Gastroesophageal sphincter (tissue), 4 donors: ENCODE data around the gene MYO18A. TPM values are rescaled to one million over a fixed set of nuclear protein-coding genes. Genes with fewer than 3 reads are reported as not detected.

Experiments
- ATAC-seq: fragments of 150-250 bp; one replicate; pipeline ENCODE4 v1.9.1; 2016; ENCODE audit warnings: mild to moderate bottlenecking, moderate library complexity
- H3K27ac ChIP-seq, 4 donors: fragments of 200-600 bp; sonication (generic) in 3 of 4; 1 replicate in 3 of 4; 2 replicates in 1 of 4; pipeline ENCODE4 v1.5.1; 2016 to 2019
- H3K27me3 ChIP-seq: fragments of 200-600 bp; sonication (generic); one replicate; pipeline ENCODE4 v1.5.1; 2019
- H3K36me3 ChIP-seq, 2 donors: fragments of 200-600 bp; sonication (generic); one replicate each; pipeline ENCODE4 v1.5.1; 2019; ENCODE audit warnings: control low read depth in 1 of 2
- H3K4me1 ChIP-seq, 3 donors: fragments of 200-600 bp; sonication (generic); 1 replicate in 2 of 3; 2 replicates in 1 of 3; pipeline ENCODE4 v1.5.1; 2016 to 2019; ENCODE audit warnings: control low read depth in 2 of 3
- H3K4me3 ChIP-seq, 2 donors: fragments of 200-600 bp; sonication (generic); one replicate each; pipeline ENCODE4 v1.5.1; 2019; ENCODE audit warnings: mild to moderate bottlenecking in 1 of 2, moderate library complexity in 1 of 2
- H3K9me3 ChIP-seq, 3 donors: fragments of 200-600 bp; sonication (generic); one replicate each; pipeline ENCODE4 v1.5.1; 2017 to 2019; ENCODE audit warnings: control low read depth in 2 of 3
- CTCF ChIP-seq, 4 experiments: fragments of 200-600 bp in 2 of 4; fragments of 450-650 bp in 2 of 4; sonication (generic) in 1 of 4; IDR thresholded peaks; one replicate each; pipeline ENCODE4 v1.5.1; 2017 to 2019; ENCODE audit warnings: antibody characterized with exemption in 4 of 4, mild to moderate bottlenecking in 2 of 4, moderate library complexity in 2 of 4
- EP300 ChIP-seq: sonication (generic); formaldehyde crosslinking; IDR thresholded peaks from one replicate; pipeline ENCODE4 v1.6.1; 2017; ENCODE audit warnings: antibody characterized with exemption, mild to moderate bottlenecking
- POLR2A ChIP-seq, 2 donors: fragments of 450-650 bp; IDR thresholded peaks; one replicate each; pipeline ENCODE4 v1.6.1; 2017; ENCODE audit warnings: antibody characterized with exemption in 2 of 2, mild to moderate bottlenecking in 2 of 2, moderate library complexity in 1 of 2
- POLR2AphosphoS5 ChIP-seq: sonication (generic); formaldehyde crosslinking; IDR thresholded peaks from one replicate; pipeline ENCODE4 v1.6.1; 2017; ENCODE audit warnings: antibody characterized with exemption
- WGBS, 2 donors: methylation state at CpG; one replicate each; pipeline ENCODE4 v1.1.5; 2018; ENCODE audit warnings: low coverage in 1 of 2; 5-methylcytosine and 5-hydroxymethylcytosine counted together
- total RNA-seq, 4 donors: library from RNA; depleted of rRNA; stranded (reverse); fragments of >200 nt; gene quantifications; one replicate each; pipeline ENCODE4 v1.1.0, GENCODE V29; 2016

MYO18A gene
- total RNA-seq, 4 donors from 2014 or later = 45.5 to 70.5 (median 56.5) TPM

DNA sequence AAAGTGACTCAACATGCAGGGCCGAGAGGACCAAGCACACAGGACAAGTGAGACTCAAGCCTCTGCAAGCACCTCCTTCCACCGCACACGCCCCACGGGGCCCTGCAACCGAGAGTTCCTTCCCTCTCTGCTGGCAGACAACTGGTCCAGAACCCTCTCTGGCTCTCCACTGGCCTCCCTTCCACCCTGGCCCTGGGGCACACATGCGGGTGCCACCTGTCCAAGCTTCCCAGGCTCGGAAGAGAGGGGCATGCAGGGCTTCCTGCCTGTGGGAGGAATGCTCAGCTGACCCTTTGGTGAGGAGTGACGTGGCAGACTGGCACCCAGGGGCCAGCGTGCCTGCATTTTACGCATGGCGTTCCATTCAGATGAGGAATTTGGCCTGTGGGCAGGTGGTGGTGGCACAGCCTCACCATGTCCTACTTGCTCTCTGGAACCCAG, 77.4 kb downstream of the MYO18A start:
- no peaks in the 10 kb centered on the region for H3K27me3 ChIP-seq
- ATAC-seq = no peak
- 80% methylated on average over 5 of the region's 11 CpGs; no CpG with 5 or more reads in 1 of the 2 donors for WGBS, 2 donors
- no peak for TF ChIP-seq POLR2A (IDR thresholded peaks at IDR 0.05)
- TF ChIP-seq EP300 = no peak
- TF ChIP-seq CTCF (IDR thresholded peaks at IDR 0.05) = no peak
- TF ChIP-seq POLR2AphosphoS5 = no peak
- no peak overlapping the region for H3K27ac ChIP-seq
- no peaks in the 10 kb centered on the region for H3K4me1 ChIP-seq
- no peaks in the 10 kb centered on the region for H3K9me3 ChIP-seq
- peaks cover 0 to 100% of the 10 kb centered on the region in 2 donors for H3K36me3 ChIP-seq
- H3K4me3 ChIP-seq = no peak overlapping the region

- 80% methylated on average over 1 of the region's 3 CpGs; no CpG with 5 or more reads in 1 of the 2 donors for WGBS, 2 donors
- Histone ChIP-seq H3K4me3 (no peak overlapping the region), H3K27me3 (no peaks in the 10 kb centered on the region), H3K9me3 (no peaks in the 10 kb centered on the region), H3K4me1 (no peaks in the 10 kb centered on the region), H3K27ac (no peak overlapping the region), H3K36me3 (peaks cover 0 to 100% of the 10 kb centered on the region in 2 donors)
- TF ChIP-seq POLR2A (IDR thresholded peaks at IDR 0.05) (no peak), POLR2AphosphoS5 (no peak), CTCF (IDR thresholded peaks at IDR 0.05) (no peak), EP300 (no peak)
- no peak for ATAC-seq
Observed at GRCh38 chr17:29102046-29102445, 78.2 kb downstream of the MYO18A start.

GRCh38 chr17:29100296-29100695, 79.9 kb downstream of the MYO18A start:
- WGBS, 2 donors = 81 to 82% methylated on average over 2 to 8 of the region's 8 CpGs
- TF ChIP-seq POLR2AphosphoS5 (no peak), EP300 (no peak), CTCF (IDR thresholded peaks at IDR 0.05) (no peak), POLR2A (IDR thresholded peaks at IDR 0.05) (no peak)
- Histone ChIP-seq H3K27me3 (no peaks in the 10 kb centered on the region), H3K4me1 (no peaks in the 10 kb centered on the region), H3K36me3 (peaks cover 0 to 100% of the 10 kb centered on the region in 2 donors), H3K9me3 (no peaks in the 10 kb centered on the region), H3K27ac (no peak overlapping the region), H3K4me3 (no peak overlapping the region)
- ATAC-seq = no peak

- no CpG with 5 or more reads among the region's 5 CpGs for whole genome bisulfite sequencing, 2 donors
- H3K4me1 ChIP-seq = no peaks in the 10 kb centered on the region
- H3K27ac ChIP-seq = no peak overlapping the region
- H3K9me3 ChIP-seq = no peaks in the 10 kb centered on the region
- TF ChIP-seq POLR2AphosphoS5 (no peak), CTCF (IDR thresholded peaks at IDR 0.05) (no peak), EP300 (no peak), POLR2A (IDR thresholded peaks at IDR 0.05) (no peak)
- peaks cover 0 to 100% of the 10 kb centered on the region in 2 donors for H3K36me3 ChIP-seq
- H3K4me3 ChIP-seq = no peak overlapping the region
- H3K27me3 ChIP-seq = no peaks in the 10 kb centered on the region
- no peak for ATAC-seq
Observed at GRCh38 chr17:29099527-29099926, 80.7 kb downstream of the MYO18A start.

DNA sequence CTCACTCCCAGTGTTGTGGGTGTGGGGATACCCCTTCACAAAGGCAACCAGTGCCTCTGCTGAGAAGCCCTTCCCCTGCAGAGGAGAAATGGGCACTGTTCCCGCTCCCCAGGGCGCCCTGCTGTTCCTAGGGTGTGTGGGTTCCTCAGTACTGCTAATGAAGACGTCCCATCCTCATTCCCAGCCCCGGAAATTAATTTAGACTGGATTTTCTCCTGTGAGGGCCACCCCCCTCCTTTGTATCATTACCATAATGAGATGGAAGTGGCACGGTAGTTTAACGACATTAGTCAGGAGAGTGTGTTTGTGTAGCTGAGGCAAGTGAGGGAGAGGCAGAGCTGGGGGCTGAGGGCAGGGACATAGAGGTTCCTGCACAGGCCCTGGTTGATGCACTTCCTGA, 84.1 kb downstream of the MYO18A start:
- Histone ChIP-seq H3K4me3 (no peak overlapping the region), H3K27me3 (no peaks in the 10 kb centered on the region), H3K4me1 (no peaks in the 10 kb centered on the region), H3K9me3 (no peaks in the 10 kb centered on the region), H3K27ac (no peak overlapping the region), H3K36me3 (peaks cover 0 to 100% of the 10 kb centered on the region in 2 donors)
- no peak for ATAC-seq
- 40% methylated on average over 2 of the region's 6 CpGs; no CpG with 5 or more reads in 1 of the 2 donors for WGBS, 2 donors
- TF ChIP-seq POLR2A (IDR thresholded peaks at IDR 0.05) (no peak), POLR2AphosphoS5 (no peak), CTCF (IDR thresholded peaks at IDR 0.05) (no peak), EP300 (no peak)
